ENCODE data around the gene CYP51A1.

DNA sequence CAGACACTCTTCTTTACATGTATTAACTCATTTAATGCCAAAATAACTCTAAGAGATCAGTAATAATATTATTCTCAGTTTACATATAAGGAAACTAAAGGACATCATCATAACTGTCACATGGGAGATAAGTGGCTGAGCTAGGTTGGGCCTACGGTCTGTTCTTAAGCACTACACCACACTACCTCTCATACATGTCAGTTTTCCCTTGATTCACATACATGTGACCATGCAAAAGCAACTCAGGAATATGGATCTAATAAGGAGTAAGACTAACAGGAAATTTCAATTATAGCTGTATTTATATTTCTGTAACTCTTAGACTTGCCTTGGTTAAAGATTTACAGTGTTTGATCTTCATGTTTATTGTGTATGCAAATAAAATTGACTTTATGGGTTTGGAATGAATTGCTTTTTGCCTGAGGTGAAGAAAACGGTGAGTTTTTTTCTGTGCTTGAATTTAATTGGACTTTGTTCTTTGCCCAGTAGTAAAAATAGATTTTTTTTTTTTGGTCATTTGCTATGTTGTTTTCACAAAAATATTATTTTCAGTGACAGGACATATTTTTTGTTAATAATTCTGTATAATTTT lies 69.7 kb downstream of the CYP51A1 start:
- TF ChIP-seq, protein P1, sequence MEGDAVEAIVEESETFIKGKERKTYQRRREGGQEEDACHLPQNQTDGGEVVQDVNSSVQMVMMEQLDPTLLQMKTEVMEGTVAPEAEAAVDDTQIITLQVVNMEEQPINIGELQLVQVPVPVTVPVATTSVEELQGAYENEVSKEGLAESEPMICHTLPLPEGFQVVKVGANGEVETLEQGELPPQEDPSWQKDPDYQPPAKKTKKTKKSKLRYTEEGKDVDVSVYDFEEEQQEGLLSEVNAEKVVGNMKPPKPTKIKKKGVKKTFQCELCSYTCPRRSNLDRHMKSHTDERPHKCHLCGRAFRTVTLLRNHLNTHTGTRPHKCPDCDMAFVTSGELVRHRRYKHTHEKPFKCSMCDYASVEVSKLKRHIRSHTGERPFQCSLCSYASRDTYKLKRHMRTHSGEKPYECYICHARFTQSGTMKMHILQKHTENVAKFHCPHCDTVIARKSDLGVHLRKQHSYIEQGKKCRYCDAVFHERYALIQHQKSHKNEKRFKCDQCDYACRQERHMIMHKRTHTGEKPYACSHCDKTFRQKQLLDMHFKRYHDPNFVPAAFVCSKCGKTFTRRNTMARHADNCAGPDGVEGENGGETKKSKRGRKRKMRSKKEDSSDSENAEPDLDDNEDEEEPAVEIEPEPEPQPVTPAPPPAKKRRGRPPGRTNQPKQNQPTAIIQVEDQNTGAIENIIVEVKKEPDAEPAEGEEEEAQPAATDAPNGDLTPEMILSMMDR (IDR thresholded peaks at IDR 0.05; ENCODE audit: low read depth, low read length, missing input control), result no peak
- peak in 1 of 2 donors; percentile 4 for TF ChIP-seq RAD21 (IDR thresholded peaks at IDR 0.05)
- TF ChIP-seq, protein P2, sequence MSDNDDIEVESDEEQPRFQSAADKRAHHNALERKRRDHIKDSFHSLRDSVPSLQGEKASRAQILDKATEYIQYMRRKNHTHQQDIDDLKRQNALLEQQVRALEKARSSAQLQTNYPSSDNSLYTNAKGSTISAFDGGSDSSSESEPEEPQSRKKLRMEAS (IDR thresholded peaks at IDR 0.05), result no peak
- TF ChIP-seq JUND (IDR thresholded peaks at IDR 0.05), result no peak
- no peak for TF ChIP-seq TAF1 (conservative IDR thresholded peaks at IDR 0.05)
- TF ChIP-seq, protein P3, sequence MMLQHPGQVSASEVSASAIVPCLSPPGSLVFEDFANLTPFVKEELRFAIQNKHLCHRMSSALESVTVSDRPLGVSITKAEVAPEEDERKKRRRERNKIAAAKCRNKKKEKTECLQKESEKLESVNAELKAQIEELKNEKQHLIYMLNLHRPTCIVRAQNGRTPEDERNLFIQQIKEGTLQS (IDR thresholded peaks at IDR 0.05), result no peak
- TF ChIP-seq YY1 (IDR thresholded peaks at IDR 0.05), result no peak
